Kidney (tissue), 14 donors: ENCODE measurements around the gene PPFIBP2. TPM values are rescaled to one million over a fixed set of nuclear protein-coding genes. Genes with fewer than 3 reads are reported as not detected.
A peak's percentile ranks its signal among the peaks of the same experiment; 100 is the strongest.

Experiments
- DNase-seq, 5 donors: peaks; one replicate each; pipeline ENCODE4 v3.0.0-alpha.2; 2013 to 2020
- FAIRE-seq: peaks from 2 replicates; lab custom pipeline; 2012; peaks lifted over from hg19 to GRCh38; lab: Jason Lieb, UNC
- H3K27ac ChIP-seq, 2 donors: one replicate each; pipeline ENCODE4 v1.7.0; 2013; ENCODE audit warnings: low read depth in 2 of 2, low read length in 2 of 2, inconsistent platforms in 1 of 2
- H3K27me3 ChIP-seq: one replicate; pipeline ENCODE4 v1.7.1; 2013; ENCODE audit warnings: low read length, inconsistent platforms; ENCODE audit not compliant: control insufficient read depth, insufficient read depth
- H3K36me3 ChIP-seq, 3 donors: one replicate each; pipeline versions ENCODE4 v1.7.0 to v1.7.1; 2013; ENCODE audit warnings: low read length in 3 of 3, control low read depth in 1 of 3, inconsistent platforms in 1 of 3; ENCODE audit not compliant: insufficient read depth in 3 of 3, control insufficient read depth in 2 of 3
- H3K4me1 ChIP-seq, 3 donors: one replicate each; pipeline versions ENCODE4 v1.7.0 to v1.7.1; 2013; ENCODE audit warnings: low read length in 3 of 3, inconsistent platforms in 1 of 3, low read depth in 1 of 3; ENCODE audit not compliant: control insufficient read depth in 2 of 3, insufficient read depth in 2 of 3
- H3K4me3 ChIP-seq, 3 donors: one replicate each; pipeline versions ENCODE4 v1.7.0 to v1.8.1; 2013; ENCODE audit warnings: low read length in 3 of 3, control low read depth in 1 of 3, inconsistent platforms in 1 of 3
- H3K9ac ChIP-seq, 3 donors: one replicate each; pipeline versions ENCODE4 v1.7.0 to v1.7.1; 2013; ENCODE audit warnings: low read length in 3 of 3, control low read depth in 1 of 3, inconsistent platforms in 1 of 3
- H3K9me3 ChIP-seq, 3 donors: one replicate each; pipeline versions ENCODE4 v1.7.0 to v1.7.1; 2013; ENCODE audit warnings: low read length in 3 of 3, control low read depth in 1 of 3, inconsistent platforms in 1 of 3; ENCODE audit not compliant: control insufficient read depth in 2 of 3, insufficient read depth in 1 of 3
- intact Hi-C: fragments of 100-400 bp; cut with DNase I; formaldehyde crosslinking; loops from one replicate; pipeline ENCODE4 v1.11.1; 2022
- polyA plus RNA-seq: library from polyadenylated mRNA; stranded (reverse); fragments of 350-450 nt; fragmentation: Illumina TruSeq; extraction: RNeasy Lipid Tissue Mini Kit (QIAGEN cat#74804); gene quantifications from one replicate; pipeline ENCODE4 v1.2.3, GENCODE V29; 2014; ENCODE audit warnings: low read depth, low replicate concordance; ENCODE audit not compliant: insufficient read depth
- total RNA-seq: library from RNA; stranded (reverse); fragmentation: NEBNext Ultra II Directional; extraction: Animal tissue kit (Norgen Biotek cat#: 25700); gene quantifications from one replicate; pipeline ENCODE4 v1.2.1, GENCODE V29; 2021
- TF ChIP-seq, protein P1 (sequence below): IDR thresholded peaks from 3 replicates; pipeline ENCODE4 v1.5.1; 2012; ENCODE audit warnings: mild to moderate bottlenecking, moderate library complexity, borderline replicate concordance; ENCODE audit not compliant: insufficient read depth; ENCODE audit errors: extremely low read depth
- donor health status: control.
- donor health status: control.
- donor health status: control.
- donor health status: control.
- donor health status: control.
- donor health status: DM: yes; HTN: yes; CAD: no.
- donor health status: Normal renal cell carcinoma (clear cell type).

Gene PPFIBP2
- total and polyA plus RNA-seq, 2 donors from 2014 or later: 31.6 to 44.4 TPM

DNA sequence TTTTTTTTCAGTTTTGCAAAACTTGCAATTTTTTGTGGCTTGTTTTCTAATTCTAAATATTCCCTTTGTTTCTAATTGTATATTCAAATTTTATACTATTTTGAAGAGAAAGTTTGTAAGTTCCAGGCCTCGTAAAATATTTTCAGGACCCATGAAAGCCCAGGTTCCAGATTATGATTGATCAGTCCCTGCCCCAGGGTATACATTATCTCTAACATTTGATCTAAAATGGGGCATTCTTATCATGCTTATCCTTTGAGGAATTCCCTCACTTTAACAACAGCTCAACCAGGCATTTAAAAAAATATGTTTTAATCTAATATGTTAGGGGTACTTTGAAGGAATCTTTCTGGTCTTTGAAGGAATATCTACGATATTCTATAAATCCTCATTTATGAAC, 133.1 kb downstream of the PPFIBP2 start:
- DNase-seq (no peak), FAIRE-seq (no peak)
- Histone ChIP-seq H3K4me1 (peaks cover 0 to 22% (median 8%) of the 10 kb centered on the region in 3 donors), H3K27ac (peak overlapping the region; percentile 18 to 90), H3K9me3 (no peaks in the 10 kb centered on the region), H3K9ac (no peak overlapping the region), H3K27me3 (no peaks in the 10 kb centered on the region), H3K4me3 (no peak overlapping the region), H3K36me3 (peaks cover 0 to 41% (median 21%) of the 10 kb centered on the region in 3 donors)
- intact Hi-C loops: no loop called here
- TF ChIP-seq, protein P1, sequence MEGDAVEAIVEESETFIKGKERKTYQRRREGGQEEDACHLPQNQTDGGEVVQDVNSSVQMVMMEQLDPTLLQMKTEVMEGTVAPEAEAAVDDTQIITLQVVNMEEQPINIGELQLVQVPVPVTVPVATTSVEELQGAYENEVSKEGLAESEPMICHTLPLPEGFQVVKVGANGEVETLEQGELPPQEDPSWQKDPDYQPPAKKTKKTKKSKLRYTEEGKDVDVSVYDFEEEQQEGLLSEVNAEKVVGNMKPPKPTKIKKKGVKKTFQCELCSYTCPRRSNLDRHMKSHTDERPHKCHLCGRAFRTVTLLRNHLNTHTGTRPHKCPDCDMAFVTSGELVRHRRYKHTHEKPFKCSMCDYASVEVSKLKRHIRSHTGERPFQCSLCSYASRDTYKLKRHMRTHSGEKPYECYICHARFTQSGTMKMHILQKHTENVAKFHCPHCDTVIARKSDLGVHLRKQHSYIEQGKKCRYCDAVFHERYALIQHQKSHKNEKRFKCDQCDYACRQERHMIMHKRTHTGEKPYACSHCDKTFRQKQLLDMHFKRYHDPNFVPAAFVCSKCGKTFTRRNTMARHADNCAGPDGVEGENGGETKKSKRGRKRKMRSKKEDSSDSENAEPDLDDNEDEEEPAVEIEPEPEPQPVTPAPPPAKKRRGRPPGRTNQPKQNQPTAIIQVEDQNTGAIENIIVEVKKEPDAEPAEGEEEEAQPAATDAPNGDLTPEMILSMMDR: no peak

DNA sequence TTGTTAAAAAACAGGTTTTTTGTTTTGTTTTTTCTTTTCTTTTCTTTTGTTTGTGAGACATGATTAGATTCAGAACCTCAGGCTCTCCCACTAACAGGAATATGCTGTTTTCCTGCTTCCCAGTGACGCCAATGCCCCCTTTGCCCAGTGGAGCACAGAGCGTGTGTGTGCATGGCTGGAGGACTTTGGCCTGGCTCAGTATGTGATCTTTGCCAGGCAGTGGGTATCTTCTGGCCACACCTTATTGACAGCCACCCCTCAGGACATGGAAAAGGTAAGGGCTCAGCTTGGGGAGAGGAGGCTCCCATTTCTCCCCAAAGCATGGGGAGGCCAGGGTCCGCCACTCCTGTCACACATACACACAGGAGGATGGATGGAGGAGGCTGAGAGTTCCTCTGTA, 134.5 kb downstream of the PPFIBP2 start:
- FAIRE-seq: no peak
- no peak overlapping the region for H3K9ac ChIP-seq
- peak overlapping the region in 1 of 3 donors; percentile 18 for H3K4me3 ChIP-seq
- TF ChIP-seq, protein P1: no peak
- no peak for DNase-seq
- H3K36me3 ChIP-seq: peaks cover 0 to 46% (median 30%) of the 10 kb centered on the region in 3 donors
- H3K27ac ChIP-seq: peak overlapping the region; percentile 81 to 90
- intact Hi-C loops: no loop called here
- no peaks in the 10 kb centered on the region for H3K9me3 ChIP-seq
- peaks cover 0 to 16% (median 6%) of the 10 kb centered on the region in 3 donors for H3K4me1 ChIP-seq
- H3K27me3 ChIP-seq: no peaks in the 10 kb centered on the region

GRCh38 chr11:7651140-7651551, 137.3 kb downstream of the PPFIBP2 start:
- DNase-seq (no peak), FAIRE-seq (no peak)
- H3K36me3 ChIP-seq: peaks cover 0 to 58% (median 36%) of the 10 kb centered on the region in 3 donors
- H3K27me3 ChIP-seq: no peaks in the 10 kb centered on the region
- peak overlapping the region; percentile 19 to 54 for H3K27ac ChIP-seq
- no peaks in the 10 kb centered on the region for H3K9me3 ChIP-seq
- H3K9ac ChIP-seq: no peak overlapping the region
- H3K4me3 ChIP-seq: no peak overlapping the region
- intact Hi-C loops: no loop called here
- H3K4me1 ChIP-seq: peaks cover 0 to 16% (median 8%) of the 10 kb centered on the region in 3 donors
- TF ChIP-seq, protein P1: no peak

DNA sequence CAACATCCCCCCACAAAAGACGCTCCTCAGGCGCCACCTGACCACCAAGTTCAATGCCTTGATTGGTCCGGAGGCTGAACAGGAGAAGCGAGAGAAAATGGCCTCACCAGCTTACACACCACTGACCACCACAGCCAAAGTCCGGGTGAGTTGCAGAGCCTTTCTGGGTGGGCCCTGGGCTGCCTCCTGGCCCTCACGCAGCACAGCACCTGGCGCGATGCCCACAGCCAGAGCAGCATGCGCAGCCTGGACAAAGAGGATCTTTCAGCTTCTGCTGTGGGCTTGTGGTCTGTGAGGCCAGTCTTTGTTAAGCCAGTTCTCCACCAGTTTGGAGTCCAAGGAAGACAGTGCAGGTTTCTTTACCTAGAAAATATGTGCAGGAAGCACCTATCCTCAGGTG, 137.9 kb downstream of the PPFIBP2 start:
- Histone ChIP-seq H3K27me3 (no peaks in the 10 kb centered on the region), H3K27ac (peak overlapping the region; percentile 19 to 54), H3K4me3 (no peak overlapping the region), H3K36me3 (peaks cover 0 to 58% (median 36%) of the 10 kb centered on the region in 3 donors), H3K9me3 (no peaks in the 10 kb centered on the region), H3K9ac (no peak overlapping the region), H3K4me1 (peaks cover 0 to 16% (median 8%) of the 10 kb centered on the region in 3 donors)
- FAIRE-seq (no peak), DNase-seq (no peak)
- TF ChIP-seq, protein P1: no peak
- intact Hi-C loops: no loop called here
